Subcutaneous preadipocyte (primary cell): ENCODE measurements around the gene AIFM2. TPM values are rescaled to one million over a fixed set of nuclear protein-coding genes. Genes with fewer than 3 reads are reported as not detected.

ENCODE experiments used
- total RNA-seq: library from RNA; depleted of rRNA; stranded (reverse); fragments of >200 nt; gene quantifications from 2 replicates; pipeline ENCODE4 v1.2.3, GENCODE V29; 2012

Gene AIFM2
- total RNA-seq: 6.1 and 7.7 TPM in 2 replicates

DNA sequence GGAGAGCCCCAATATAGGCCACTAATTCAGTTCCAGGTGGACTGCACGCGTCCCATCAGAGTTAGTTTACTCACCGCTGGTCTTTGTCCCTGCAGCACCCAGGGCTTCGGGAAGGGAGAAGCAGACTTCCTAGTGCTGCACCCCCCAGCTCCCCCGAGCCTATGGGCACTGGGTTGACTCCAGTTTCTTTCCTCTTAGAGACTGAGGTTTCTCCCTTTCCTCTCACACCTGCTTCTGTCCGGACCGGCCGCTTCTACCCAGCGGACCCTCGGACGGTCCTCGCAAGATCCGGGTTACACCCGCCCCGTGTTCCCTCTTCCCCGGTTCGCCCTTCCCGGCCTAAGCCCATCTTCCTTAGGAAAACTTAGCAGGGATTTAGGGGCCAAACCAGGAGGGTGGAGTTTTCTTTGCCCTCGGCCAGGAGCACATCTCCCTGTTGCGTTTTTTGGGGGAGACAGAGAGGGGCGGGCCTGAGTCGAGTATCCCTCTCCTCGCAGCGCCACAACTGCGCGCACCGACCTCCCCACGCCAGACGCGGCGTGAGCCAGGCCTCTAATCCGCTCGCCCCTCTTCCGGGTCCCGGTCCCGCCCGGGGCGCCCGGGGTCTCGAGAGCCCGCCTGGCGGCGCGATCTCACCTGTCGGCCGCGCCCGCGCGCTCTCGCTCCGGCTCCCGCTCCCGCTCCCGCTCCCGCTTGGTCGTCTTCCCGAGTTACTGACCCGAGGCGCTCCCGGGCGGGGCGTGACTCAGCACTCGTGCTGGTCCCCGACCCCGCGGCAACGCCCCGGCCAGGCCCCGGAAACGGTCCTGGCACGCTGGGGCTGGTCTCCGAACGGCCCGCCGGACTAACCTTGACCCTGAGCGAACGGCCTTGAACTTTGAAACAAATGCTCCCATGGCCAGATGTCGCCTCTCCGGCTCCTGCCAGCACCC lies at the start of gene AIFM2:
TSS of gene AIFM2 (minus strand) at position 728 of the 932 bp plus-strand sequence. CDS start 8,741 bp downstream, outside the sequence.

DNA sequence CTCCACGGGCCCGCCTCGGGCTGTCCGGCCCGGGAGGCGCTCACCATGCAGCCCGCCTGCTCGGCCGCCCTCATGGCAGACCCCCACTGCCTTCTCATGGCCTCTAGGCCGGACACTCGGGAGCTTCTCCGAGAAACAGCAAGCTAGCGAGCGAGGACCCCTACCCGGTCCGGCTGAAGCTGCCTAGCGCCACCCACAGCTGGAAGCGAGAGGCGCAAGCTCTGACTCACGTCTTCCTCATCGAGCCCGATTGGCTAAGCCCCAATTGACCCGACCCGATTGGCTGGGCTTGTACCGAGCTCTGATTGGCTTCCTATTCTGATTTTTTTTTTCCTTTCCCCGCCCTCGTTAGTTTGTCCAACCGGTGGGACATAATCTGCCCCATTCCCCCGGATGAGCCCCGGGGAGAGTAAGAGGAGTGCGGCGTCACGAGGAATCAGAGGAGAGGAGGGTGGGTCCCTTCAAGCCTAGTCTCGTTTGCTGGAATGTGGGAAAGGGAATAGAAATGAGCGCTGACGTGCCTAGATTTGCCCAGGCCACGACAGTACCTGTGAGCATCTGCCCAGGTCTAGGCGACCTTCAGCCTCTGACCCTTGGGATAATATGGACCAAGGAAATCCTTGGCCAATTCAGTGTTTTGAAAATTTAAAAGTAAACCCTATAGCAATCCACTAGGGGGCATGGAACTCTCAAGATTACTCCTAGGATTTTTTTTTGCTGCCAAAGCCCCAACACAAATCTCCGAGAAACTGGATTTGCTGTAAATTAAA lies 14.0 kb upstream of the AIFM2 start, which contains the start of gene TYSND1:
TSS of gene TYSND1 (minus strand) at position 212 of the 770 bp plus-strand sequence. CDS start at position 98, 114 bp downstream.

Other genes with a start within 250 kb of the AIFM2 start
- 4.3 and 6.2 TPM in 2 replicates for gene MACROH2A2, start 80.0 kb downstream of the AIFM2 start, total RNA-seq
- gene TYSND1, start 13.9 kb upstream of the AIFM2 start, total RNA-seq: 10.6 and 16.2 TPM in 2 replicates
- gene SAR1A, start 37.7 kb upstream of the AIFM2 start, total RNA-seq: 121 and 157 TPM in 2 replicates
- gene PPA1, start 100.6 kb upstream of the AIFM2 start, total RNA-seq: 359 and 392 TPM in 2 replicates
- gene NPFFR1, start 151.2 kb upstream of the AIFM2 start, total RNA-seq: not detected in 2 replicates
- 4.4 and 5.9 TPM in 2 replicates for gene LRRC20, start 249.8 kb upstream of the AIFM2 start, total RNA-seq